GM10266 (cell line): Measurements from ENCODE around the gene NRG2.

ENCODE experiments used
- DNase-seq: peaks from one replicate; pipeline ENCODE4 v3.0.0; 2012; ENCODE audit errors: extremely low spot score
- CTCF ChIP-seq: IDR thresholded peaks from 2 replicates; pipeline ENCODE4 v1.5.1; 2012; ENCODE audit warnings: mild to moderate bottlenecking, low read depth; ENCODE audit not compliant: control insufficient read depth, insufficient read depth; ENCODE audit errors: missing control alignments

Gene NRG2

DNA sequence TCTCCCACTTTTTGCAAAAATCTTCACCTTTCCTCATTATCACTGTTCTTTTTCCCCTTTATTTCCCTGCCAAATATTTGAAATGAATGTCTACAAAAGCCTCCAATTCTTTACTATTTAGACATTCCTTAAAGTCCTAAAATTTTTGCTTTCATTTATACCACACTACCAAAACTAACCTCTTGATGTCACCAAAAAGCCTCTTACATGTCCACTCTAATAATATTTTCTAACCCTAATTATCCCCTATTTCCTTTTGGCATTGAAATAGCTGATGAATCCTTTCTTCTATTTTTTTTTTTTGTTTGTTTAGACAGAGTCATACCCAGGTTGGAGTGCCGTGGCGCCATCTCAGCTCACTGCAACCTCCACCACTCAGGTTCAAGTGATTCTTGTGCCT is 32.3 kb upstream of the NRG2 start:
- no peak for TF ChIP-seq CTCF
- no peak for DNase-seq

DNA sequence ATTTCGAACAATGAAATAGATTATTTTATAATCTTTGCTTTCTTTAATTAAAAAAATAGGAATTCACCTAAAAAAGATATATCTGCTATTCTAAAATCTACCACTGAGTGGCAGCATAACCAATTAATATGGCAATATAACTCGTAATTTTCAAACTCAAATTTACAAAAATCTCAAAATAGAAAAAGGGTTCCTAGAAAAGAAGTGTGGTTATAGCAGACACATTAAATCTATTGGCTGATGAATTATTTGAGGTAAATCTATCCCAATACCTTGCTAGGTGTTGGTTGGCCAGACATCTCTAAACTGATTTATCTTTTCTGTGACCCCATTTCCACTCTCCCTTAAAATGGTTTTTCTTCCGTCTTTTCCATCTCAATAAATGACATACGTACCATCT is 30.2 kb upstream of the NRG2 start:
- peak; percentile 11 for DNase-seq
- TF ChIP-seq CTCF: peak; percentile 50

DNA sequence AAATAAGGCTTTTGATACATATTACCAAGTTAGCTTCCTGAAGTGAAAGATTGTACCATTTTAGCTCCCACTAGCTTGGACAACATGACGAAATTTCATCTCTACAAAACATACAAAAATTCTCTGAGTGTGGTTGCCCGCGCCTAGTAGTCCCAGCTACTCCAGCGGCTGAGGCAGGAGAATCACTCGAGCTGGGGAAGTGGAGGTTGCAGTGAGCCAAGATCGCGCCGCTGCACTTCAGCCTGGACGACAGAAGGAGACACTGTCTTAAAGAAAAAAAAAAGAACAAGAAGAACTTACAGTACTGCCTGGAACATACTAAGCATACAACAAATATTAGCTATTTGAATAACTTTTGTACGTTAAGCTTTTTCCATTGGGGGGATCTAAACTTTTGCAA is 29.7 kb upstream of the NRG2 start:
- no peak for DNase-seq
- no peak for TF ChIP-seq CTCF

- DNase-seq: no peak
- TF ChIP-seq CTCF: no peak
These were observed 17.7 kb upstream of the NRG2 start for GRCh38 chr5:140060816-140061215.

- TF ChIP-seq CTCF: no peak
- no peak for DNase-seq
These were observed 15.3 kb upstream of the NRG2 start for GRCh38 chr5:140058212-140058932.

GRCh38 chr5:140056880-140057279 is 13.8 kb upstream of the NRG2 start:
- no peak for DNase-seq
- no peak for TF ChIP-seq CTCF

- no peak for DNase-seq
- TF ChIP-seq CTCF: no peak
These were observed 12.1 kb upstream of the NRG2 start for GRCh38 chr5:140055152-140055551.
